GM23338 (cell line): Measurements from ENCODE around the gene UGP2. TPM values are rescaled to one million over a fixed set of nuclear protein-coding genes. Genes with fewer than 3 reads are reported as not detected.
A peak's percentile ranks its signal among the peaks of the same experiment; 100 is the strongest.

Experiments used
- ATAC-seq: fragments of 200-7000 bp; cut with Tn5 transposase; 3 replicates; pipeline ENCODE4 v1.9.1; 2020
- DNase-seq: peaks from one replicate; pipeline ENCODE4 v3.0.0-alpha.2; 2015; ENCODE audit warnings: low spot score
- H2AFZ ChIP-seq: fragments of 200-600 bp; sonication (generic); 2 replicates; pipeline ENCODE4 v1.8.0; 2016; ENCODE audit warnings: antibody characterized with exemption, mild to moderate bottlenecking, moderate library complexity
- H3F3A ChIP-seq: fragments of 200-600 bp; sonication (generic); replicated peaks from 2 replicates; pipeline ENCODE4 v1.8.0; 2017; ENCODE audit warnings: antibody characterized with exemption, mixed run types, low read depth
- H3K27ac ChIP-seq: fragments of 200-600 bp; sonication (generic); 2 replicates; pipeline ENCODE4 v1.6.1; 2016; ENCODE audit warnings: low read depth
- H3K27me3 ChIP-seq: fragments of 200-600 bp; sonication (generic); 2 replicates; pipeline ENCODE4 v1.8.0; 2016; ENCODE audit warnings: mild to moderate bottlenecking, mixed run types, moderate library complexity; ENCODE audit not compliant: insufficient read depth
- H3K36me3 ChIP-seq: fragments of 200-600 bp; sonication (generic); 2 replicates; pipeline ENCODE4 v1.8.0; 2016; ENCODE audit warnings: mild to moderate bottlenecking; ENCODE audit not compliant: insufficient read depth
- H3K4me1 ChIP-seq: fragments of 200-600 bp; sonication (generic); 2 replicates; pipeline ENCODE4 v1.8.0; 2016; ENCODE audit warnings: mild to moderate bottlenecking, moderate library complexity; ENCODE audit not compliant: insufficient read depth
- H3K4me2 ChIP-seq: fragments of 200-600 bp; sonication (generic); 2 replicates; pipeline ENCODE4 v1.7.1; 2017; ENCODE audit warnings: mixed run types
- H3K4me3 ChIP-seq: fragments of 200-600 bp; sonication (generic); 2 replicates; pipeline ENCODE4 v1.6.1; 2016; ENCODE audit warnings: mixed run types
- H3K79me2 ChIP-seq: fragments of 200-600 bp; sonication (generic); replicated peaks from 2 replicates; pipeline ENCODE4 v1.8.0; 2017; ENCODE audit warnings: mild to moderate bottlenecking; ENCODE audit not compliant: insufficient read depth
- H3K9me2 ChIP-seq: fragments of 200-600 bp; sonication (generic); 2 replicates; pipeline ENCODE4 v1.8.0; 2017; ENCODE audit not compliant: insufficient read depth
- H4K20me1 ChIP-seq: fragments of 200-600 bp; sonication (generic); replicated peaks from 2 replicates; pipeline ENCODE4 v1.8.0; 2017; ENCODE audit warnings: mild to moderate bottlenecking; ENCODE audit not compliant: insufficient read depth
- H3K27ac Mint-ChIP-seq: 2 replicates; pipeline ENCODE4 v1.8.0; 2020; ENCODE audit warnings: inconsistent platforms, mild to moderate bottlenecking, moderate library complexity, mixed read lengths
- H3K27me3 Mint-ChIP-seq: 3 replicates; pipeline ENCODE4 v1.8.0; 2022; ENCODE audit warnings: low read depth, mild to moderate bottlenecking, moderate library complexity, mixed read lengths, inconsistent platforms; ENCODE audit not compliant: insufficient read depth, poor library complexity
- H3K36me3 Mint-ChIP-seq: 3 replicates; pipeline ENCODE4 v1.8.0; 2021; ENCODE audit warnings: low read depth, mild to moderate bottlenecking, inconsistent platforms, moderate library complexity, mixed read lengths
- H3K4me1 Mint-ChIP-seq: 3 replicates; pipeline ENCODE4 v1.8.0; 2020; ENCODE audit warnings: mild to moderate bottlenecking, inconsistent platforms, mixed read lengths
- H3K4me3 Mint-ChIP-seq: 3 replicates; pipeline ENCODE4 v1.8.0; 2021; ENCODE audit warnings: moderate library complexity, mild to moderate bottlenecking, inconsistent platforms, mixed read lengths
- H3K9me3 Mint-ChIP-seq: 3 replicates; pipeline ENCODE4 v1.8.0; 2020; ENCODE audit warnings: moderate library complexity, mild to moderate bottlenecking, inconsistent platforms, mixed read lengths
- EZH2phosphoT487 ChIP-seq: fragments of 200-600 bp; sonication (generic); IDR thresholded peaks from one replicate; pipeline ENCODE4 v1.8.1; 2018; ENCODE audit warnings: antibody characterized with exemption; ENCODE audit not compliant: unreplicated experiment
- JUNB ChIP-seq: IDR thresholded peaks from one replicate; pipeline ENCODE4 v1.6.1; 2016; ENCODE audit warnings: antibody characterized with exemption; ENCODE audit not compliant: unreplicated experiment
- NANOG ChIP-seq: IDR thresholded peaks from 2 replicates; pipeline ENCODE4 v1.6.1; 2016; ENCODE audit warnings: antibody characterized with exemption, borderline replicate concordance
- POLR2AphosphoS5 ChIP-seq: IDR thresholded peaks from 2 replicates; pipeline ENCODE4 v1.6.1; 2016; ENCODE audit warnings: antibody characterized with exemption, low read depth
- STAT1 ChIP-seq: IDR thresholded peaks from one replicate; pipeline ENCODE4 v1.6.1; 2016; ENCODE audit warnings: antibody characterized with exemption; ENCODE audit not compliant: unreplicated experiment
- ZNF114 ChIP-seq: fragments of 250-450 bp; sonication (Bioruptor Pico); IDR thresholded peaks from 2 replicates; pipeline ENCODE4 v1.5.0; 2020; ENCODE audit warnings: mild to moderate bottlenecking, moderate library complexity
- polyA plus RNA-seq: library from polyadenylated mRNA; unstranded; fragments of >200 nt; fragmentation: Nextera tagmentation; extraction: Ambion mirVana; gene quantifications from 2 replicates; pipeline ENCODE4 v1.2.1, GENCODE V29; 2016
- total RNA-seq: library from RNA; depleted of rRNA; stranded (reverse); fragments of >200 nt; shearing (Covaris generic); gene quantifications from 2 replicates; pipeline ENCODE4 v1.2.3, GENCODE V29; 2014
- TF ChIP-seq, protein P1 (sequence below), 2 experiments: fragments of 200-600 bp in 1 of 2; sonication (generic) in 1 of 2; conservative IDR thresholded peaks; 2 replicates each; pipeline versions ENCODE4 v1.5.1 to v1.6.1; 2016 to 2017; ENCODE audit warnings: antibody characterized with exemption in 2 of 2, low read depth in 2 of 2, mild to moderate bottlenecking in 2 of 2, moderate library complexity in 1 of 2
- TF ChIP-seq, protein P2 (sequence below): IDR thresholded peaks from 2 replicates; pipeline ENCODE4 v1.6.1; 2016; ENCODE audit warnings: antibody characterized with exemption

UGP2 gene
- total and polyA plus RNA-seq, 2 experiments from 2014 or later = 744 to 943 TPM

DNA sequence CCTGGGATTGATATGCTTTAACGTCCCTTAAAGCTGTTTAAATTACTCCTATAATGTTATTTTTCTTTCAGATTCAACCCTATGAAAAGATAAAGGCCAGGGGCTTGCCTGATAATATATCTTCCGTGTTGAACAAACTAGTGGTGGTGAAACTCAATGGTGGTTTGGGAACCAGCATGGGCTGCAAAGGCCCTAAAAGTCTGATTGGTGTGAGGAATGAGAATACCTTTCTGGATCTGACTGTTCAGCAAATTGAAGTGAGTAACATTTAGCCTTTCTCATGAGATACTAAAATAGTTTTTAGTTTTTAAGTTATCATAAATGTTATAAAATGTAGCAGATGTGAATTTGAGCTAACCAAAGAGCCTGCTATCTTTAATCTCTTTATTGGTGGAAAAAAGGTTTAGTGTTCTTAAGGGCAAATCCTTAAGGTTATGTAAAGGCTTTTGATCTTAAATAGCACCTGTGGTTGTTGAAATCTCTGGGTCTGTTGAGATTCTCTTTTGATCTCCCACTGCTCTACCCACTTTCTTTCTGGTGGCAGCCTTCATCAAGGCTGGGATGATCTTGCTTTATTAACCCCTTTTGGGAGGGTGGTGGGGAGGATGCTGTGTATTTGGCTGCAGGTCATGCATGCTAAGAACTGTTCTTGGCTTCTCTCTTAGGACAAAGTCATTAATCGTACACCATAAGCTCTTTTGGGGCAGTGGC lies 40.9 kb downstream of the UGP2 start:
- DNase-seq (no peak), ATAC-seq (no peak)
- Histone ChIP-seq H2AFZ (no peak overlapping the region), H3K36me3 (peaks cover 60% of the 10 kb centered on the region), H4K20me1 (peaks cover 52% of the 10 kb centered on the region), H3K9me2 (no peaks in the 10 kb centered on the region), H3F3A (peaks cover 19% of the 10 kb centered on the region; the same call in 1 of the 2 replicates), H3K4me2 (no peak overlapping the region), H3K27me3 (no peaks in the 10 kb centered on the region), H3K27ac (peak overlapping the region; percentile 71), H3K4me1 (peaks cover 40% of the 10 kb centered on the region), H3K4me3 (no peak overlapping the region), H3K79me2 (peaks cover 60% of the 10 kb centered on the region)
- no peak overlapping the region for H3K4me3 Mint-ChIP-seq
- no peaks in the 10 kb centered on the region for H3K9me3 Mint-ChIP-seq
- H3K27ac Mint-ChIP-seq = peak overlapping the region; percentile 58
- peaks cover 78% of the 10 kb centered on the region for H3K36me3 Mint-ChIP-seq
- TF ChIP-seq POLR2AphosphoS5 = no peak
- no peak for TF ChIP-seq EZH2phosphoT487
- no peak for TF ChIP-seq STAT1
- no peak for TF ChIP-seq ZNF114 (CRISPR knock-in tag)
- TF ChIP-seq JUNB = no peak
- TF ChIP-seq, protein P1, sequence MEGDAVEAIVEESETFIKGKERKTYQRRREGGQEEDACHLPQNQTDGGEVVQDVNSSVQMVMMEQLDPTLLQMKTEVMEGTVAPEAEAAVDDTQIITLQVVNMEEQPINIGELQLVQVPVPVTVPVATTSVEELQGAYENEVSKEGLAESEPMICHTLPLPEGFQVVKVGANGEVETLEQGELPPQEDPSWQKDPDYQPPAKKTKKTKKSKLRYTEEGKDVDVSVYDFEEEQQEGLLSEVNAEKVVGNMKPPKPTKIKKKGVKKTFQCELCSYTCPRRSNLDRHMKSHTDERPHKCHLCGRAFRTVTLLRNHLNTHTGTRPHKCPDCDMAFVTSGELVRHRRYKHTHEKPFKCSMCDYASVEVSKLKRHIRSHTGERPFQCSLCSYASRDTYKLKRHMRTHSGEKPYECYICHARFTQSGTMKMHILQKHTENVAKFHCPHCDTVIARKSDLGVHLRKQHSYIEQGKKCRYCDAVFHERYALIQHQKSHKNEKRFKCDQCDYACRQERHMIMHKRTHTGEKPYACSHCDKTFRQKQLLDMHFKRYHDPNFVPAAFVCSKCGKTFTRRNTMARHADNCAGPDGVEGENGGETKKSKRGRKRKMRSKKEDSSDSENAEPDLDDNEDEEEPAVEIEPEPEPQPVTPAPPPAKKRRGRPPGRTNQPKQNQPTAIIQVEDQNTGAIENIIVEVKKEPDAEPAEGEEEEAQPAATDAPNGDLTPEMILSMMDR (conservative IDR thresholded peaks at IDR 0.05; ENCODE audit: low read depth in 2 of 2) = no peak
- H3K4me1 Mint-ChIP-seq = peaks cover 57% of the 10 kb centered on the region
- peaks cover 6% of the 10 kb centered on the region for H3K27me3 Mint-ChIP-seq

DNA sequence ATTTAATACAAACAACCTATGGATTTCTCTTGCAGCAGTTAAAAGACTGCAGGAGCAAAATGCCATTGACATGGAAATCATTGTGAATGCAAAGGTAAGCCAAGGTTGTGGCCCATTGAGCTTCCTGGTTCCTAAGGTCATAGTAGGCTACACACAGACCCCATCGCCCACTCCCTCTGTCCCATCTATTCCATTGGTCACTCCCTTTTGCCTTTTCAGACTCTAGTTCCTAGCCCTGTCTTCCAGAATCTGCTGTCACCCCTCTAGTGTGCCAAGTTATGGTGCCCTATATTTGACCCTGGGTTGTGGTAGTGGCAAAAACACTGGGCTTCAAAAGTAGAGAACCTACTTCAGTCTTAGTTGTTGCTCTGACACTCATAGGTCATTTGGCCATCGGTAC lies 44.7 kb downstream of the UGP2 start:
- ATAC-seq = no peak
- Mint-ChIP-seq H3K4me3 (no peak overlapping the region), H3K9me3 (no peaks in the 10 kb centered on the region), H3K36me3 (peaks cover 94% of the 10 kb centered on the region), H3K27ac (peak overlapping the region; percentile 3; the same call in 1 of the 2 replicates), H3K27me3 (peaks cover 4% of the 10 kb centered on the region), H3K4me1 (peaks cover 42% of the 10 kb centered on the region; the same call in 2 of the 3 replicates)
- Histone ChIP-seq H3K4me2 (no peak overlapping the region), H4K20me1 (peaks cover 31% of the 10 kb centered on the region), H3K4me3 (no peak overlapping the region), H3K36me3 (peaks cover 83% of the 10 kb centered on the region), H3K27me3 (no peaks in the 10 kb centered on the region), H3K4me1 (peaks cover 6% of the 10 kb centered on the region; the same call in 1 of the 2 replicates), H3K79me2 (peaks cover 22% of the 10 kb centered on the region), H3F3A (peaks cover 21% of the 10 kb centered on the region; the same call in 1 of the 2 replicates), H3K9me2 (no peaks in the 10 kb centered on the region), H3K27ac (peak overlapping the region; percentile 55; the same call in 1 of the 2 replicates), H2AFZ (no peak overlapping the region)
- TF ChIP-seq, protein P2, sequence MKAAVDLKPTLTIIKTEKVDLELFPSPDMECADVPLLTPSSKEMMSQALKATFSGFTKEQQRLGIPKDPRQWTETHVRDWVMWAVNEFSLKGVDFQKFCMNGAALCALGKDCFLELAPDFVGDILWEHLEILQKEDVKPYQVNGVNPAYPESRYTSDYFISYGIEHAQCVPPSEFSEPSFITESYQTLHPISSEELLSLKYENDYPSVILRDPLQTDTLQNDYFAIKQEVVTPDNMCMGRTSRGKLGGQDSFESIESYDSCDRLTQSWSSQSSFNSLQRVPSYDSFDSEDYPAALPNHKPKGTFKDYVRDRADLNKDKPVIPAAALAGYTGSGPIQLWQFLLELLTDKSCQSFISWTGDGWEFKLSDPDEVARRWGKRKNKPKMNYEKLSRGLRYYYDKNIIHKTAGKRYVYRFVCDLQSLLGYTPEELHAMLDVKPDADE = no peak
- no peak for TF ChIP-seq NANOG
- TF ChIP-seq POLR2AphosphoS5 = no peak; the same call in 1 of the 2 replicates
- TF ChIP-seq ZNF114 (CRISPR knock-in tag) = no peak
- DNase-seq = no peak
